GM23338 (cell line): ENCODE data around the gene SLC19A1. TPM values are rescaled to one million over a fixed set of nuclear protein-coding genes. Genes with fewer than 3 reads are reported as not detected.

Experiments
- ATAC-seq: fragments of 200-7000 bp; cut with Tn5 transposase; 3 replicates; pipeline ENCODE4 v1.9.1; 2020
- DNase-seq: peaks from one replicate; pipeline ENCODE4 v3.0.0-alpha.2; 2015; ENCODE audit warnings: low spot score
- H2AFZ ChIP-seq: fragments of 200-600 bp; sonication (generic); 2 replicates; pipeline ENCODE4 v1.8.0; 2016; ENCODE audit warnings: antibody characterized with exemption, mild to moderate bottlenecking, moderate library complexity
- H3F3A ChIP-seq: fragments of 200-600 bp; sonication (generic); replicated peaks from 2 replicates; pipeline ENCODE4 v1.8.0; 2017; ENCODE audit warnings: antibody characterized with exemption, mixed run types, low read depth
- H3K27ac ChIP-seq: fragments of 200-600 bp; sonication (generic); 2 replicates; pipeline ENCODE4 v1.6.1; 2016; ENCODE audit warnings: low read depth
- H3K27me3 ChIP-seq: fragments of 200-600 bp; sonication (generic); 2 replicates; pipeline ENCODE4 v1.8.0; 2016; ENCODE audit warnings: mild to moderate bottlenecking, mixed run types, moderate library complexity; ENCODE audit not compliant: insufficient read depth
- H3K36me3 ChIP-seq: fragments of 200-600 bp; sonication (generic); 2 replicates; pipeline ENCODE4 v1.8.0; 2016; ENCODE audit warnings: mild to moderate bottlenecking; ENCODE audit not compliant: insufficient read depth
- H3K4me1 ChIP-seq: fragments of 200-600 bp; sonication (generic); 2 replicates; pipeline ENCODE4 v1.8.0; 2016; ENCODE audit warnings: mild to moderate bottlenecking, moderate library complexity; ENCODE audit not compliant: insufficient read depth
- H3K4me2 ChIP-seq: fragments of 200-600 bp; sonication (generic); 2 replicates; pipeline ENCODE4 v1.7.1; 2017; ENCODE audit warnings: mixed run types
- H3K4me3 ChIP-seq: fragments of 200-600 bp; sonication (generic); 2 replicates; pipeline ENCODE4 v1.6.1; 2016; ENCODE audit warnings: mixed run types
- H3K79me2 ChIP-seq: fragments of 200-600 bp; sonication (generic); replicated peaks from 2 replicates; pipeline ENCODE4 v1.8.0; 2017; ENCODE audit warnings: mild to moderate bottlenecking; ENCODE audit not compliant: insufficient read depth
- H3K9me2 ChIP-seq: fragments of 200-600 bp; sonication (generic); 2 replicates; pipeline ENCODE4 v1.8.0; 2017; ENCODE audit not compliant: insufficient read depth
- H4K20me1 ChIP-seq: fragments of 200-600 bp; sonication (generic); replicated peaks from 2 replicates; pipeline ENCODE4 v1.8.0; 2017; ENCODE audit warnings: mild to moderate bottlenecking; ENCODE audit not compliant: insufficient read depth
- H3K27ac Mint-ChIP-seq: 2 replicates; pipeline ENCODE4 v1.8.0; 2020; ENCODE audit warnings: inconsistent platforms, mild to moderate bottlenecking, moderate library complexity, mixed read lengths
- H3K27me3 Mint-ChIP-seq: 3 replicates; pipeline ENCODE4 v1.8.0; 2022; ENCODE audit warnings: low read depth, mild to moderate bottlenecking, moderate library complexity, mixed read lengths, inconsistent platforms; ENCODE audit not compliant: insufficient read depth, poor library complexity
- H3K36me3 Mint-ChIP-seq: 3 replicates; pipeline ENCODE4 v1.8.0; 2021; ENCODE audit warnings: low read depth, mild to moderate bottlenecking, inconsistent platforms, moderate library complexity, mixed read lengths
- H3K4me1 Mint-ChIP-seq: 3 replicates; pipeline ENCODE4 v1.8.0; 2020; ENCODE audit warnings: mild to moderate bottlenecking, inconsistent platforms, mixed read lengths
- H3K4me3 Mint-ChIP-seq: 3 replicates; pipeline ENCODE4 v1.8.0; 2021; ENCODE audit warnings: moderate library complexity, mild to moderate bottlenecking, inconsistent platforms, mixed read lengths
- H3K9me3 Mint-ChIP-seq: 3 replicates; pipeline ENCODE4 v1.8.0; 2020; ENCODE audit warnings: moderate library complexity, mild to moderate bottlenecking, inconsistent platforms, mixed read lengths
- EZH2phosphoT487 ChIP-seq: fragments of 200-600 bp; sonication (generic); IDR thresholded peaks from one replicate; pipeline ENCODE4 v1.8.1; 2018; ENCODE audit warnings: antibody characterized with exemption; ENCODE audit not compliant: unreplicated experiment
- JUNB ChIP-seq: IDR thresholded peaks from one replicate; pipeline ENCODE4 v1.6.1; 2016; ENCODE audit warnings: antibody characterized with exemption; ENCODE audit not compliant: unreplicated experiment
- POLR2AphosphoS5 ChIP-seq: IDR thresholded peaks from 2 replicates; pipeline ENCODE4 v1.6.1; 2016; ENCODE audit warnings: antibody characterized with exemption, low read depth
- STAT1 ChIP-seq: IDR thresholded peaks from one replicate; pipeline ENCODE4 v1.6.1; 2016; ENCODE audit warnings: antibody characterized with exemption; ENCODE audit not compliant: unreplicated experiment
- ZNF114 ChIP-seq: fragments of 250-450 bp; sonication (Bioruptor Pico); IDR thresholded peaks from 2 replicates; pipeline ENCODE4 v1.5.0; 2020; ENCODE audit warnings: mild to moderate bottlenecking, moderate library complexity
- ZNF331 ChIP-seq: fragments of 250-450 bp; sonication (Bioruptor Pico); IDR thresholded peaks from 2 replicates; pipeline ENCODE4 v1.5.0; 2020; ENCODE audit warnings: low read depth, mild to moderate bottlenecking, moderate library complexity
- polyA plus RNA-seq: library from polyadenylated mRNA; unstranded; fragments of >200 nt; fragmentation: Nextera tagmentation; extraction: Ambion mirVana; gene quantifications from 2 replicates; pipeline ENCODE4 v1.2.1, GENCODE V29; 2016
- total RNA-seq: library from RNA; depleted of rRNA; stranded (reverse); fragments of >200 nt; shearing (Covaris generic); gene quantifications from 2 replicates; pipeline ENCODE4 v1.2.3, GENCODE V29; 2014
- TF ChIP-seq, protein P1 (sequence below), 2 experiments: fragments of 200-600 bp in 1 of 2; sonication (generic) in 1 of 2; conservative IDR thresholded peaks; 2 replicates each; pipeline versions ENCODE4 v1.5.1 to v1.6.1; 2016 to 2017; ENCODE audit warnings: antibody characterized with exemption in 2 of 2, low read depth in 2 of 2, mild to moderate bottlenecking in 2 of 2, moderate library complexity in 1 of 2

SLC19A1 gene
- total and polyA plus RNA-seq, 2 experiments from 2014 or later = 31.2 to 33.0 TPM

DNA sequence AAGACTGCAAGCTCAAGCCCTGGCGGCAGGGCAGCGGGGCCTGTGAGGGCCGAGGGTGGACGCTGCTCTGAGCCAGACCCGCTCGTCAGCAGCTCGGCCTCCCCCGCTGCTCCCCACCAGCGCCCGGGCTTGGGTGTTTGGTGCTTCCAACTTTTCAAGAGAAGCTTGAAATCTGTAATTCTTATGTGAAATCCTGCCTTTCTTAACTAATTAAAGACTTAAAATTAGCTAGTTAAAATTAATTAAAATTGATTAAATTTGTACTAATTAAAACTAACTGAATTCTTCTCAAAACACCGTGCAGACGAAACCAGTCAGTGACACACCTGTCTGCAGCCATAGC is 14.0 kb upstream of the SLC19A1 start:
- H3K79me2 ChIP-seq = no peaks in the 10 kb centered on the region
- ATAC-seq = no peak
- peak overlapping the region; percentile 53 for H3K4me3 ChIP-seq
- H3K27me3 ChIP-seq = no peaks in the 10 kb centered on the region
- Mint-ChIP-seq H3K36me3 (no peaks in the 10 kb centered on the region), H3K4me1 (peaks cover 26% of the 10 kb centered on the region), H3K27me3 (peaks cover 6% of the 10 kb centered on the region), H3K27ac (no peak overlapping the region), H3K4me3 (no peak overlapping the region), H3K9me3 (peaks cover 4% of the 10 kb centered on the region; the same call in 1 of the 3 replicates)
- 0 out of 2 replicates have a peak, but pooled peaks cover 2% of the 10 kb centered on the region for H3F3A ChIP-seq
- H3K4me1 ChIP-seq = peaks cover 7% of the 10 kb centered on the region
- H3K9me2 ChIP-seq = no peaks in the 10 kb centered on the region
- H3K4me2 ChIP-seq = peak overlapping the region; percentile 67; the same call in 1 of the 2 replicates
- H3K27ac ChIP-seq = no peak overlapping the region
- H3K36me3 ChIP-seq = no peaks in the 10 kb centered on the region
- no peak for DNase-seq
- no peaks in the 10 kb centered on the region for H4K20me1 ChIP-seq
- H2AFZ ChIP-seq = no peak overlapping the region
- TF ChIP-seq EZH2phosphoT487 = no peak
- TF ChIP-seq POLR2AphosphoS5 = no peak

DNA sequence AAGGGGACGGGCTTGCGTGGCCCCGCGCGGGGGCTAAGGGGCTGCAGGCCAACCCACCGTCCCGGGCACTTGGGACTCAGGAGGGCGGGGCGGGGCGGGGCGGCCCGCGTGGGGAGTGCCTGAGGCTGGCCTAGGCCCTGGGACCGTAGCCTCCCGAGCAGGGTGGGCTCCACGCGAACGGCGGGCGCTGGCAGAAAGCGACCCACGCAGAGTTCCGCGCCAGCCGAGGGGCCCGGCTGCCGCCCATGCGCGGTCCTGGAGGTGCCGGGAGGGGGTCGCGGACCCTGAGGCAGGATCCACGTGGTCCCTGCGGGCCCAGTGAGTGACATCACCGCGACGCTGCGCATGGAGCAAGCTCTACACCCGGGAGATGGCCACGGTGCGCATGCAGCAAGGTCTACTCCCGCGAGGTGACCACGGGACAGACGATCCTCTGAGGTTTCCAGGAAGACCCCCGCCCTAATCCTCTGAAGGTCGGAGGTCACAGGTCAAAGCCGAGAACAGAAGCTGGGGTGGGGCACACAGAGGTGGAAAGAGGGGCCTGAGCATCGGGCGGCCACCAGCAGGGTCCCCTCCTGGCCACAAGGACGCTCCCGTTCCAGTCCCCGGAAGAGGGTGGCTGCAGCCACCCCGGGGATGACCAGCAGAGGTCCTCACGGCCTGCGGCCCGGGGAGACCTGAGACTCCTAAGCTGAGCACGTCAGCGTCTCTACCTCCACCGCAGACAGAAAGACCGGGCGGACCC is 13.5 kb upstream of the SLC19A1 start:
- Histone ChIP-seq H4K20me1 (no peaks in the 10 kb centered on the region), H3F3A (0 out of 2 replicates have a peak, but pooled peaks cover 2% of the 10 kb centered on the region), H3K27me3 (no peaks in the 10 kb centered on the region), H3K4me3 (peak overlapping the region; percentile 53), H3K4me2 (peak overlapping the region; percentile 67; the same call in 1 of the 2 replicates), H3K9me2 (no peaks in the 10 kb centered on the region), H3K4me1 (peaks cover 11% of the 10 kb centered on the region), H3K79me2 (no peaks in the 10 kb centered on the region), H3K36me3 (no peaks in the 10 kb centered on the region), H3K27ac (no peak overlapping the region), H2AFZ (peak overlapping the region; percentile 90; the same call in 1 of the 2 replicates)
- Mint-ChIP-seq H3K27ac (no peak overlapping the region), H3K9me3 (peaks cover 4% of the 10 kb centered on the region; the same call in 1 of the 3 replicates), H3K4me1 (peaks cover 28% of the 10 kb centered on the region), H3K36me3 (no peaks in the 10 kb centered on the region), H3K27me3 (peaks cover 6% of the 10 kb centered on the region), H3K4me3 (peak overlapping the region; percentile 61; the same call in 2 of the 3 replicates)
- TF ChIP-seq, protein P1, sequence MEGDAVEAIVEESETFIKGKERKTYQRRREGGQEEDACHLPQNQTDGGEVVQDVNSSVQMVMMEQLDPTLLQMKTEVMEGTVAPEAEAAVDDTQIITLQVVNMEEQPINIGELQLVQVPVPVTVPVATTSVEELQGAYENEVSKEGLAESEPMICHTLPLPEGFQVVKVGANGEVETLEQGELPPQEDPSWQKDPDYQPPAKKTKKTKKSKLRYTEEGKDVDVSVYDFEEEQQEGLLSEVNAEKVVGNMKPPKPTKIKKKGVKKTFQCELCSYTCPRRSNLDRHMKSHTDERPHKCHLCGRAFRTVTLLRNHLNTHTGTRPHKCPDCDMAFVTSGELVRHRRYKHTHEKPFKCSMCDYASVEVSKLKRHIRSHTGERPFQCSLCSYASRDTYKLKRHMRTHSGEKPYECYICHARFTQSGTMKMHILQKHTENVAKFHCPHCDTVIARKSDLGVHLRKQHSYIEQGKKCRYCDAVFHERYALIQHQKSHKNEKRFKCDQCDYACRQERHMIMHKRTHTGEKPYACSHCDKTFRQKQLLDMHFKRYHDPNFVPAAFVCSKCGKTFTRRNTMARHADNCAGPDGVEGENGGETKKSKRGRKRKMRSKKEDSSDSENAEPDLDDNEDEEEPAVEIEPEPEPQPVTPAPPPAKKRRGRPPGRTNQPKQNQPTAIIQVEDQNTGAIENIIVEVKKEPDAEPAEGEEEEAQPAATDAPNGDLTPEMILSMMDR (conservative IDR thresholded peaks at IDR 0.05; ENCODE audit: low read depth in 2 of 2) = peak; percentile 50 to 68
- TF ChIP-seq STAT1 = no peak
- ATAC-seq (peak; percentile 84), DNase-seq (peak; percentile 89)

DNA sequence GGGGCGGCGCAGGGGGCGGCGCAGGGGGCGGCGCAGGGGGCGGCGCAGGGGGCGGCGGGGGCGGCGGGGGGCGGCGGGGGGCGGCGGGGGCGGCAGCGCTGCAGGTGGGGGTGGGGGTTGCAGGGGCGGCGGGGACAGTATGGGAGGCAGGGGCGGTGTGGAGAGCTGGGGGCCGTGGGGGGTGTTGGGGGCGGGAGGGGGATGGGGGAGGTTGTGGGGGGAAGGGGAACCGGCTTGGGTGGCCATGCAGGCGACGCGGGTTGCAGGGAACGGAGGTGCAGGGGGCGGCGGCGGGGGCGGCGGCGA is 13.0 kb upstream of the SLC19A1 start:
- H3K27me3 ChIP-seq = no peaks in the 10 kb centered on the region
- Mint-ChIP-seq H3K27ac (no peak overlapping the region), H3K36me3 (no peaks in the 10 kb centered on the region), H3K4me3 (no peak overlapping the region), H3K4me1 (peaks cover 28% of the 10 kb centered on the region), H3K27me3 (peaks cover 10% of the 10 kb centered on the region), H3K9me3 (peaks cover 4% of the 10 kb centered on the region; the same call in 1 of the 3 replicates)
- H3K4me3 ChIP-seq = peak overlapping the region; percentile 53; the same call in 1 of the 2 replicates
- H3K36me3 ChIP-seq = no peaks in the 10 kb centered on the region
- no peaks in the 10 kb centered on the region for H4K20me1 ChIP-seq
- no peak overlapping the region for H2AFZ ChIP-seq
- no peaks in the 10 kb centered on the region for H3K9me2 ChIP-seq
- no peak overlapping the region; the same call in 1 of the 2 replicates for H3K4me2 ChIP-seq
- ATAC-seq = no peak
- H3K27ac ChIP-seq = no peak overlapping the region
- no peaks in the 10 kb centered on the region for H3K79me2 ChIP-seq
- H3K4me1 ChIP-seq = peaks cover 11% of the 10 kb centered on the region
- 0 out of 2 replicates have a peak, but pooled peaks cover 2% of the 10 kb centered on the region for H3F3A ChIP-seq
- DNase-seq = no peak
- TF ChIP-seq ZNF114 (CRISPR knock-in tag) (no peak), JUNB (no peak), ZNF331 (CRISPR knock-in tag) (no peak)
- TF ChIP-seq, protein P1 (conservative IDR thresholded peaks at IDR 0.05; ENCODE audit: low read depth in 2 of 2) = no peak
